GM19351 (cell line): Measurements from ENCODE around the gene HEPACAM.

Experiments used
- ATAC-seq: cut with Tn5 transposase; IDR thresholded peaks from one replicate; pipeline ENCODE4 v1.9.1; 2021; ENCODE audit warnings: mild to moderate bottlenecking, moderate library complexity; ENCODE audit not compliant: unreplicated experiment

HEPACAM gene

DNA sequence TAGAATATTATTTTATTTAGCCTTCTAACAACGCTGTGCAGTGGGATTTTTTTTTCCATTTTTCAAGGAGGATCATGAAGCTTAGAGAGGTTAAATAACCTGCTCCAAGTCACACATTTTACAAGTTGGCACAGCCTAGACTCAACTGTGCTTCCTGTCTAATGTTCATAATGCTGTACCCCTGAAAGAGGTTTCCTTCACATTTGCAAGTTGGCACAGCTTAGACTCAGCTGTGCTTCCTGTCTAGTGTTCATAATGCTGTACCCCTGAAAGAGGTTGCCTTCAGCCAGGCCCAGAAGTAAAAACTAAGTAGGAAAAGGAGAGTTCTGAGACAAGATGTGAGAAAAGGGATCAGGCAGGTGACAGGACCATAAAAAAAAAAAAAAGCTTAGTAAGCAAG lies 7.9 kb upstream of the HEPACAM start:
- no peak for ATAC-seq

DNA sequence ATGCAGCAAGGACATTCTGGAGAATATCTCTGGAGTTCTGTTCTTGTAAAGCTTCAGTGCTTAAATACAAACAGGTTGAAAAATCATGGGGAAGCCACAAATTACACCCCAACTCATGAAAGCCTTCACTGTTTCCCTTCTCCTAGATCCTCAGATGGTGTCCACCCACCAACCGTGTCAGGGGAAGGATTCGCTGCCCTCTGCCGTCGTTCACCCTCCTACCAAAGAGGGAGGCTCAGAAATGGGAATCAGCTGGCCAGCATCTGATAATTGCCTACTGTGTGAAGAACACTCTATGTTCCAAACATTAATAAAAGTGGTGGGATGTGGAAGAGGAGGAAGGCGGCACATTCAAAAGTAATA lies 7.4 kb upstream of the HEPACAM start:
- ATAC-seq, result no peak

DNA sequence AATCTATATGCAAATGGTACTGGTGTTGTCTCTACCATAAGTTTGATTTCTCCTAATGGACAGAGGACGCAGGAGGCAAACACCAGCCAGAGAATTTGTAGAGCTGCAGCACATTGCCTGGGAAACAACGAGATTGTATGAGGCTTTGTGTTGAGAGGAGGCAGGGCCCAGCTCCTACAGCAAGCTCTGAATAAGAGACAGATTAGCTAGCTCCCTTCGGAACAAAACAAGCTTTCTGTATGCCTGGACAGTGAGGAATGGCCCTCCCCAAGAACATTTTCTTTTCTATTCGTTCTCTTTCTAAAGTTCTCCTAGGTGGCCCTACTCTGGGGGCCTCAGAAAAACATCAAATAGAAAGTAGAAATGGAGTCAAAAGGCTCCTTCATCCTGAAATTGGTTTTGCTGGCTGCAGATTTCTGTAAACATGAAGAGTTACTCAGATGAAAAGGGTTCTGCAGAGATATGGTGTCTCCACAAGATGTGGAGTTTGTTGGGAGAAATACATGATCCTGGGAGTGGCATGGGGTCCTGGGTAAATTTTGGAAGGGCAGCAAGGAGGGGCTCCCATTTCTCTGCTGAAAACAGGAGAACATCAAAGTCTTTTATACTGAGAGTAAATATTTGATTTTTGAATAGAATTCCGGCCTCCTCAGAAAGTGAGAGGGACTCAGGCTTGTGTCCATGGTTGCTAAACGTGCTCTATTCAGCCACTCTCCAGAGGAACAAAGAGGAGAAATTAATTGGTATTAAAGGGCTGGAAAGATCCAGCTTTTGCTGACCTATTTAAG lies 6.8 kb upstream of the HEPACAM start:
- ATAC-seq, result no peak

DNA sequence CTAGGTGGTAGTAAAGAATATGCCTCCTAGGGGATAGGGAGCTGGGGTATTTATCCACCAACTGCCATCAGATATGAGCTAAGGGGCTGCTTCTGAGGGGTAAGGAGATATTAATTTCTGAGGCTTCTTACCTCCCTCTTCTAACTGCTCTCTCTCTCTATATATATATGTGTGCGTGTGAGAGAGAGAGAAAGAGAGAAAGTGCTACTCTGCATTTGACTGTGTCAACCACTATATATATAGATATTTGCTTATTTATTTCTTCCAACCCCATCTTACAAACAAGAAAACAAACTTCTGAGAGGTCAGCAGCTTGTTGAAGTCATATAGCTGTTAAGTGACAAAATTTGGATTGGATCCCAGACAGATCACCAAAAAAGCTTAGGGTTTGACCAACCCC lies 5.9 kb upstream of the HEPACAM start:
- ATAC-seq, result peak; percentile 89

DNA sequence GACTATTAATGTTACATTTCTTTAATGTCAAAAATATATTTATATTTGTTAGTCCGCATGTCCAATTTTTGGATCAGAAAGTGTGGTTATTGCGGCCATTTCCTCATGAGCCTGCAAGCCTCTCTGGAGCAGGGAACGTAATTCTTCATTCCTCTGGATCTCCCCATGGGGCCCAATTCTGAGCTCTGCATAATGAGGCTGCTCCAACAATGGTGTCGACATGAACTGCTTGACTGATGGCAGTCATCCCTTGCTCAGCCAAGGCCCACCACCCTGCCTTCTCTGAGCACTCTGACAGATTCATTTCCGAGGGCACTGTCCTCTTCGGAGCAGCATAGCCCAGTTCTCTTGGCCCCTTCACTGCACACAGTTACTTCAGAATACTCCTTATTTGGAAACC lies 3.1 kb upstream of the HEPACAM start:
- no peak for ATAC-seq

DNA sequence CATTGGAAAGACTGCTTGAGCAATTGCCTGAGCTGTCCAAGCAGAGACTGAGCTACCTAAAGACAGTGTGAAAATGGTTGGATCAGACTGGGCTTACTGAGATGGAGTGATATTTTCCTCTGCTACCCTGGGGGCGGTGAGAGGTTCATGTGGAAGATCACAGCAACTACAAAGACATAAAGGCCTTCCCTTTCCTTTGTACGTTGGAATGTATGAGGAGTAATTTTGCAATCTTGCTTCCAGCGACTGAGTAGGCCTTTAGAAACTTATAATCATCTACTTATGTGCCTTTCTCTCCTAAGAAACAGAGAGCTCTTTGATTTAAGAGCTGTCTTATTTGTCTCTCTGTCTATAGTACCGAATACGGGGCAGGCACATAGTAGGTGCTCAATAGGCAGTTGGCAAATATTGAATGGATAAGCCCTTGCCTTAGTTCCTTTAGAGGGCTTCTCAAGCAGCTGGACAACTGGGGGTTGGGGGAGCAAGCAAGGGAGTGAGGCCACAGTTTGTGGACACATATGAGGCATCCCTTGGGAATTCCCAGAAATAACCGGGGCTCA lies 2.4 kb upstream of the HEPACAM start:
- ATAC-seq, result no peak

DNA sequence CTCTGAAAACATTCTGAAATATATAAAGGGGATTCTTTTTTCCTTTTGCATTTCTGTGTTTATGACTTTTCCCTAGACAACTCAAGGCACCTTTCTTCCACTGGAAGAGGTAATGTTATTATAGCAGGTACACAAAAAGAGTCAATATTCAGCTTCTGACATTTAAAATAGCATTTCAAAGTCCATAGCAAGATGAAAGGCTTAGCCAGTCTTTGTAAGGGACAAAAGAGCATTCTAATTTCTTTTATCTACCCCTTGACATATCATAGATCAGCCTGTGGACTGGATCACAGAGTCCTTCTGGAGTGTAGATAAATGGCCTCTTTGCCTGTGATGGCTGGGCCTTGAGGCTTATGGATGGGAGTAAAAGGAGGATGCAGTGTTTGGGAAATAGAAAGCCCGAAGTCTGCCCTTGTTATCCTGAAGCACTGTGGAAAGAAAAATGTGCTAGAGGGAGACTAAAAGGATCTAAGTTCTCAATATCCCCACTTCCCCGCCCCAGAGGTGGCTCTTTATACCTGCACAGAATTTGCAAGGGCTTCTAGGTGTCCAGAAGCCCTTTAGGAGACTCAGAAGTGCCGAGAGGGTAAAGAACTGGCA lies 1.6 kb upstream of the HEPACAM start:
- ATAC-seq, result no peak

DNA sequence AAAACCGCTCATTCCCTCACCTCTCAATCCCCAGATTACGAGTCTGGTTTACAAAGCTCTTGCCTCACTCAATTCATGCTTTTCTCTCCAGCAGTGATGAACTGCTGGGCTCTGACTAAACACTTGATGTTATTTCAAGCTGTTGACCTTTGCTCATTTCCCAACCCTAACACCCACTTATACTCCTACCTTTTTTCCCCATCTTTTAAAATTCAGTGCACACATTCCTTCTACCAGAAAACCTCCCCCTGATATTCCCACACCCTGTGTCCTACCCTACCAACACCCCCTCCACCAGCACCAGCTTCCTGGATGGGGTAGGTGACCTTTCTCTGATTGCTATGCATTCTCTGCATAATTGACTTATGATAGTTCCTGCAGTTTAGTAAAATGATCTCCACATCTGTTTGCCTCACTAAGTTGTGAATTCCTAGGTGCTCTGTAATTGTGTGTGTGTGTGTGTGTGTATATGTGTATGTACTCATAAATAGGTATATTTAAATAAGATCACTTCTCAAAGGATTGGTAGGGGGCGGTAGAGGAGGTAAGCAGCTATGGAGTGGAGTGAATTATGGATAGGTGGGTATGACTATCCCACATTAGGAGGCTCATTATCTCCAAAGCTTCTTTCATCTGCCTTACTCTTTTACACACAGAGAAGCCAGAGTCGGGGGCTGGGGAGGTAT lies 842 bp downstream of the HEPACAM start:
- ATAC-seq, result no peak

DNA sequence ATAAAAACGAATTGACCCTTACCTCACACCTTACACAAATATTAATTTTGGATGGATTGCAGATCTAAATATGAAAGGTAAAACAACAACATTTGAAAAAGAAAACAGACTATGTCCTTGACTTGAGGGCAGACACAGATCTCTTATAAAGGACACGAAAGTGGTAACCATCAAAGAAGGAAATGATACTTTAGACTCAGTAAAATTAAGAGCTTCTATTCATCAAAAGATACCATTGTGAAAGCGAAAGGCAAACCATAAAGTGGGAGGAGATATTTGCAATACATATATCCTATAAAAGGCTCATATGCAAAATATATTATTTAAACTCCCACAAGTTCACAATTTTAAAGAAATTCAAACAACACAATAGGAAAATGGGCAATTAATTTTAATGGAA lies 5.0 kb downstream of the HEPACAM start:
- peak; percentile 98 for ATAC-seq

DNA sequence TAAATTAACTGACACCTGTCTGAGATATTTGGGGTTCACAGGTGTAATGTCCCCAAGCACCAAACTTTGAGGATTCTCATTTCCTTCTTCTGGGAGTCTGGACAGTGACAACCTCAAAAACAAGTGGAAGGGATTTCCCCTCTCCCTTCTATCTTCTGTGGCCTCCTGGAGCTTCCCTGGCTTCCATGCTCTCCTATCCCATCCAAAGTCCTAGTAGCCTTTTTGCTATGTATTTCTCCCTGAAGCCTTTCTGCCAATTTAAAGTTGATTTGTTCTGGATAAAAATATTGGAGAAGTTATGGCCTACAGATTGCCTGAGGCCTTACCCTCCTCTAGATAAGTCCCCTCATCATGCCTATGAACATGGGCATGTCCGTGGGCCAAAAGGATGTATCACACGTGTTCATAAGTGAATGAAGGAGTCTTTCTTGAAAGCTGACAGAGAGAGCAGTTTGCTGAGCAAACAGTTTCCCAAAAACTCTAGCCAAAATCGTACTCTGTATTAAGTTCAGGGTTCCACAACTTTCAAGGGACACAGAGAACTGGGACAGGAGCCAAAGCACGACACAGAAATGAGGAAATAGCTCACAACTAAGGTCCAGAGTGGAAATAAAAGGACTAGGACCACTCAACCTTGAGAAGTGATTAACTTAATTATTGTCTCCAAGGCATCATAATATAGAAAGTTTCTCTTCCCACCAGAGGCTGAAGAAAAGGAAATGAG lies 6.7 kb downstream of the HEPACAM start:
- no peak for ATAC-seq

DNA sequence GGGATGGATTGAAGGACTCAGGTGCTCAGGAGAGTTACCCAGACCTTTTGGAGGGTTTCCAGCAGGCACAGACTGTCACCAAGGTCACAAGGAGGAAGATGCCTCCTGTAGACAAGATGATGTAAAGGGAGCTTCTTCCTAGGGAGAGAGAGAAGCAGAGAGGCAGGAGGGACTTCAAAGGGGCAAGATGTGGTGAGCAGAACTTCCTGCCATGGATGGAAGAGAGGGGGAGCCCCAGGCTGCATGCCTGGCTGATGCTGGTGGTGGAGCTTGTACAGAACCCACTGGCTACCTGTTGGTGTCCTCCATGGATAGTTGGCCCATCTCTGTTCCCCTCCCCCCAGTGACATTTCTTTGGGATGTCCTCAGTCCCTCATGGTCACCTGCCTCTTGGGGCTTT lies 12.6 kb downstream of the HEPACAM start:
- ATAC-seq, result no peak

DNA sequence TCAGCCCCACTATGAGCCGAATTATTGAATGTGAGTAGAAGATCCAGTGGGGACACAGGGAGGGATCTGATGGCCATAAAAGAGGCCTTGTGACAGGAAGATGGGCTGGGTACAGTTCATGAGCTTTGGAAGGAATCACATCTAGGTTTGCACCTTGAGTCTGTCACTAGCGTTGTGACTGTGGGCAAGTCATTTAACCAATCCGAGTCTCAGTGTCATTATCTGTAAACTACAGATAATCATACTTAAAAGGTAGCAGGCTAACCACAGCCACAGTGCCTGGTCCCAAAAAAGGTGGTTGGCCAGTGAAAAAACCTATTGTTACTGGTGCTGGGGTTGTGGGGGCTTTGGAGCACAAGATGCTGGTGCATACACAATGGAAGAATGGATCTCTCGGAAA lies 13.0 kb downstream of the HEPACAM start:
- no peak for ATAC-seq

DNA sequence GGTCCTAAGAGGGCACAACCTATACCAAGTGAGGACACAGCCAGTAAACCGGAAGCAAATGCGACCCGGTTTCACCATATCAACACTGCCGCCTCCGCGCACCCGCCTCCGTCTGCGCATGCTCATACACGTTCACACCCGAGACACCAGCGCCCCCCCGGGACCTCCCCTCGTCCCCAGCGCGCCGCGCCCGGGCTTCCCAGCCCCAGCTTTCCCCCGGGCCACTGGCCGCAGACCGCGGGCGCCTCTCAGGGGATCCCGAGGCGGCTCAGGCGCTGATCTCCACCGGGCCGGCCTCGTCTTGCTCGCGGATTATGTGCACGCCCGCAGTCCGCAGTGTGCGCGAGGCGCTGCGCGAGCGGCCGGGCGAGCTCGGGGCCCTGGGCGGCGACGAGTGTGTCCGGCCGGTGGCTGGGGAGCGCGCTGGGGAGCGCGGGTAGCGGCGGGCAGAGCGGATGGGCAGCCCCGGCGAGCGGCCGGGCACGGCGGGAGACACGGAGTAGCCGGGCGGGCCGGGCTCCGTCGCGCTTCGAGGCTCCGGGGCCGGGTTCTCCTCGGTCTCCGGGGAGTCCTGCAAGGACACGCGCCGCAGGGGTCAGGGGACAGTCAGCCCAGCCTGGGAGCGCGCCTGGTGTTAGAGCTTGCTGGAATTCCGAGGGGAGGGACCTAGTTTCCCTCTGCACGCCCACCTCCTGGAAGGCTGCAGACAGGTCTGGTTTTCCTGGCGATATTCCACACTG lies 14.8 kb downstream of the HEPACAM start:
- peak; percentile 72 for ATAC-seq

DNA sequence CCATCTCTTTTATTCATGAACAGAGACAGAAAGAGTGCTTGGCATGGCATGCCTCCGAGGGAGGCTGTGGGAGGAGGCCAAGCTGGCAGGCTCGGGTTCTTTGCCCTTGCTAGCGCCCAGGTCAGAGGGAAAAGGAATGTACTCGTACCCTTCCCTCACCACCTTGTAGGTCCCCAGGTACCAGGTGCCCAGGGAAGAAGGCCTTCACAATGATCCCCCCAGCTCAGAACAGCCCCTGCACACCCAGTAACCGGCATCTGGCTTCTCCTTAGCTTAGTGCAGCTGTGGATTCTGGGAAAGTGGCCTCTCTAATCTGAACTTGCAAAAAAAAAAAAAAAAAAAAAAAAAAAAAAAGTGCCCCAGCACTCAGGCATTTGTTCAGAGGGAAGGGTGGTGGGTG lies 15.5 kb downstream of the HEPACAM start:
- ATAC-seq, result no peak

DNA sequence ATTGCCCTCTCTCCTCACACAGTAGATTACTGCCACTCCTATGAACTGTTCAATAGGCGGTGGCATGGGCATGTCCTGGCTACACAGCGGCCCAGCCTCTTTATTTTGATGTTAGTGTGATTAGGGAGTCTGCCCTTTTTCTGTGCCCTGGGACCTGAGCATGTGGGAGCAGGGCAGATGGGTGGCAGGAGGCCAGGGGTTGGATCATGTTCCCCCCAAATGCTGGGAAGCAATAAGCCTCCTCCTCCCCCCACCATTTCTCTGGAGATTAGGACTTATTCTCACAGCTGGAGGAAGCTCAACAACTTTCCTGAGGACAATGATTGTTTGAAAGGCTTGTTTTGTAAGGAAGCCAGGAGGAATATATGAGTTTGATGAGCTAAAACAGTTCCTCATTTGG lies 15.9 kb downstream of the HEPACAM start:
- ATAC-seq, result no peak

DNA sequence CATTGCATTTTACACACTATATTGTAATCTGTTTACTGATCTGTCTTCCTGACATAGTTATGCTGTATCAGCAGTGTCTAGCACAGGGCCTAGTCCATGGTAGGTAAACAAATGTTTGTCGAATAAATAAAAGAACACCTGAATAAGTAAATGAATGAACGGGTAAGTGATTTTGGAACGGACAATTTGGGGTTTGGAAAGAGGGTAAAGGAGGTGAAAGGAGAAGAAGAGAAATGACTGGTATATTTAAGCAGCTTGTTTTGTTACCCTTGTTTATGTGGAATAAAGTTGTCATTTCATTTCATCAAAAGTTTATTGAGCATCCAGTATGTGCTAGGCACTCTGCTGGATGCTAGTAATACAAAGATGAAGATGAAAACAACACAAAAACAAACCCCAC lies 16.9 kb downstream of the HEPACAM start, which contains the start of gene HEPN1:
Gene HEPN1 (plus strand): TSS at position 301 of the 400 bp plus-strand sequence.
- no peak for ATAC-seq

DNA sequence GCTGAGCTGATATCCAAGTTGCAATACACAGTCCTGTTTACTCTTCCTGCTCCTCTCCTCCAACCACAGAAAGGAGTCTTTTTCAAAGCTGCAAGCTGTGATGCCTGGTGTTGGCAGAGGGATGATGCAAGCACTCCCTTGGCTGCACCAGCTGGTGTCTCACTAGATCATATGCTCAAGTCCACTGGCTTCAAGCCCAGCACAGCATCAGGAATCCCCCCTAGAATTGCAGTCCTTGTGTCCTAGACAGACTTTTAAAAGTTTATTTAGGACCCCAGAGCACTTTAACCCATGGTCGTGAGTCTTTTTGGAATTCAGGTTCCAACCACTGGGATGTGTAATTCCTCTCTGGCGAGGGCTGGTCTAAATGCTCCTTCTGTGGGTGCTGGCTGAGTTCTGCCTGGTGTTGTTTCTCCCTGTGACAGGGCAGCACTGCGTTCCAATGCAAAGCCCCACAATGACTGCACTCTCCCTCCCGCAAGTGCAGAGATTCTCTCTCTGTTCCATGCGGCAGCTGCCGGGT lies 18.7 kb downstream of the HEPACAM start:
- no peak for ATAC-seq

DNA sequence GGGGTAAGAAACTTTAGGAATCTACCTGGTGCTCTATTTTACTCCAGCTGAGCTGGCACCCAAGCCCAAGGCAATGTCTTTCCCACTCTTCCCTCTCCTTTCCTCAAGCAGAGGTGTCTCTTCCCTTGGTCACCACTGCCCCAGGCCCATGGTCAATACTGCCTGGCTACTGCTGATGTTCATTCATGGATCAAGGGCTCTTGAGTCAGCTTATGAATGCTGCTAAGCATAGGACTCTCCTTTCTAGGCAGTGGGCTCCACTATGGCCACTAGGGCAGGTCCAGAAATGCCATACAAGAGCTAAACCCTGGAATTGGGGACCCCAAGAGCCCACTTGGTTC lies 19.5 kb downstream of the HEPACAM start:
- ATAC-seq, result no peak

DNA sequence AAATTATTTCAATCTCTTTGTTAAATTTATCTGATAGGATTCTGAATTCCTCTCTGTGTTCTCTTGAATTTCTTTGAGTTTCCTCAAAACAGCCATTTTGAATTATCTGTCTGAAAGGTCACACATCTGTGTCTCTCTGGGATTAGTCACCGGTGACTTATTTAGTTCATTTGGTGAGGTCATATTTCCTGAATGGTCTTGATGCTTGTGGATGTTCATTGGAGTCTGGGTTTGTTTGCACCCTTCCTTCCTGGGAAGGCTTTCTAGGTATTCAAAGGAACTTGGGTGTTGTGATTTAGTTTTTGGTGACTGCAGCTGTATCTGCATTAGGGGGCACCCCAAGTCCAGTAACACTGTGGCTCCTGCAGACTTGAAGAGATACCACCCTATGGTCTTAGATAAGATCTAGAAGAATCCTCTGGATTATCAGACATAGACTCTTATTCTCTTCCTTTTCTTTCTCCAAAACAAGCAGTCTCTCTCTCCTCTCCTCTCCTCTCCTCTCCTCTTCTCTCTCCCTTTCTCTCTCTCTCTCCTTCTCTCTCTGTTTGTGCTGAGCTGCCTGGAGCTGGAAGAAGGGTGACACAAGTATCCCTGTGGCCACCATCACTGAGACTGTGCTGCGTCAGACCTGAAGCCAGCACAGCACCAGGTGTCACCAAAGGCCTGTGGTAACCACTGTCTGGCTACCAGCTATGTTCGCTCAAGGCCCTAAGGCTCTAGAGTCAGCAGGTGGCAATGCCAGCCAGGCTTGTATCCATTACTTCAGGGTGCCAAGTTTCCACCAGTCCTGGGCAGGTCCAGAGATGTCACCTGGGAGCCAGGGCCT lies 20.1 kb downstream of the HEPACAM start:
- ATAC-seq, result no peak

DNA sequence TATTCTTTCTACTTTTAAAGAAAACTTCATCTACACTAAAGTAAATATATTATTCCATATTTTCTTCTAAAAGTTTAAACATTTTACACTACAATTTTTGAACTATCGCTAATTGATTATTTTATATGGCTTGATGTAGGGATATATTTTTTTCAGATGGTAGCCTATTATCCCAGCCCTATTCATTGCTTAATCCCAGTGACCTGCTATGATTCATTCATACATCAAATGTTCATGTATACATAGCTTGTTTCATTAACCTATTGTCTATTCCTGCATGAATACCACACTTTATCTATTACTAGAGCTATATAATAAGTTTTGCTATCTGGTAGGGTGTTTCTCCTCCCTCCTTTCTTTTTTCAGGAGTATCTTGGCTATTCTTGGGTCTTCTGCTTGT lies 33.2 kb downstream of the HEPACAM start:
- ATAC-seq, result no peak
